B cell (primary cell): ENCODE results near the gene TNFRSF13B. TPM values are rescaled to one million over a fixed set of nuclear protein-coding genes. Genes with fewer than 3 reads are reported as not detected.

Experiments used
- ATAC-seq: fragments of 200-7000 bp; cut with Tn5 transposase; one replicate; pipeline ENCODE4 v1.10.0; 2021; ENCODE audit warnings: low read depth, mild to moderate bottlenecking, moderate number of reproducible peaks, moderate library complexity
- CTCF ChIA-PET: fragments of 350-600 bp; sonication (Branson Sonifier 250); formaldehyde crosslinking; loops from one replicate; lab custom pipeline; 2021; ENCODE audit warnings: antibody characterized with exemption, inconsistent platforms; lab: Charles Lee
- POLR2A ChIA-PET: fragments of 350-600 bp; sonication (Branson Sonifier 250); formaldehyde crosslinking; loops from one replicate; lab custom pipeline; 2021; ENCODE audit warnings: antibody characterized with exemption; lab: Charles Lee
- DNase-seq: peaks from one replicate; pipeline ENCODE4 v3.0.0; 2013
- H2AFZ ChIP-seq: 2 replicates; pipeline ENCODE4 v1.6.1; 2012; ENCODE audit warnings: mild to moderate bottlenecking, low read depth, low read length; ENCODE audit not compliant: insufficient read depth, poor library complexity, severe bottlenecking
- H3K27ac ChIP-seq, 2 donors: 1 replicate in 1 of 2; 2 replicates in 1 of 2; pipeline ENCODE4 v1.5.1; 2012 to 2013; ENCODE audit warnings: low read length in 2 of 2, mild to moderate bottlenecking in 2 of 2, moderate library complexity in 1 of 2
- H3K27me3 ChIP-seq, 4 experiments: fragments of 200-600 bp in 1 of 4; sonication (generic) in 1 of 4; replicated peaks in 1 of 4; 1 replicate in 2 of 4; 2 replicates in 2 of 4; pipeline versions ENCODE4 v1.6.1 to v1.7.0; 2013 to 2016; ENCODE audit warnings: low read length in 3 of 4, mild to moderate bottlenecking in 2 of 4, mixed read lengths in 1 of 4, moderate library complexity in 1 of 4; ENCODE audit not compliant: insufficient read depth in 4 of 4, control insufficient read depth in 3 of 4; ENCODE audit errors: control extremely low read depth in 1 of 4
- H3K36me3 ChIP-seq, 2 experiments: replicated peaks in 1 of 2; 1 replicate in 1 of 2; 2 replicates in 1 of 2; pipeline versions ENCODE4 v1.6.1 to v1.7.1; 2013; ENCODE audit warnings: low read length in 1 of 2; ENCODE audit not compliant: insufficient read depth in 2 of 2, control insufficient read depth in 1 of 2; ENCODE audit errors: control extremely low read depth in 1 of 2, extremely low read depth in 1 of 2
- H3K4me1 ChIP-seq, 2 donors: fragments of 200-600 bp in 1 of 2; sonication (generic) in 1 of 2; 1 replicate in 1 of 2; 2 replicates in 1 of 2; pipeline versions ENCODE4 v1.5.1 to v1.6.1; 2013 to 2017; ENCODE audit warnings: low read length in 2 of 2; ENCODE audit not compliant: control insufficient read depth in 2 of 2, insufficient read depth in 2 of 2
- H3K4me2 ChIP-seq: replicated peaks from 2 replicates; pipeline ENCODE3; 2012; ENCODE audit warnings: mild to moderate bottlenecking, low read depth, low read length; ENCODE audit not compliant: poor library complexity, severe bottlenecking
- H3K4me3 ChIP-seq, 5 experiments: fragments of 200-600 bp in 1 of 5; sonication (generic) in 1 of 5; 1 replicate in 3 of 5; 2 replicates in 2 of 5; pipeline versions ENCODE4 v1.5.1 to v1.7.0; 2011 to 2016; ENCODE audit warnings: low read length in 4 of 5, mild to moderate bottlenecking in 4 of 5, low read depth in 2 of 5, control low read depth in 1 of 5, moderate library complexity in 1 of 5; ENCODE audit not compliant: insufficient read depth in 1 of 5; ENCODE audit errors: control extremely low read depth in 1 of 5, extremely low read depth in 1 of 5
- H3K79me2 ChIP-seq: fragments of 200-600 bp; sonication (generic); one replicate; pipeline ENCODE4 v1.6.0; 2016; ENCODE audit warnings: low read length; ENCODE audit not compliant: control insufficient read depth, insufficient read depth
- H3K9ac ChIP-seq: fragments of 200-600 bp; sonication (generic); 2 replicates; pipeline ENCODE4 v1.6.1; 2017; ENCODE audit warnings: mild to moderate bottlenecking, low read length, moderate library complexity
- H3K9me3 ChIP-seq, 3 donors: one replicate each; pipeline versions ENCODE4 v1.6.1 to v1.7.1; 2013; ENCODE audit warnings: low read length in 2 of 3; ENCODE audit not compliant: control insufficient read depth in 2 of 3, insufficient read depth in 1 of 3; ENCODE audit errors: control extremely low read depth in 1 of 3
- H4K20me1 ChIP-seq: 2 replicates; pipeline ENCODE4 v1.6.0; 2012; ENCODE audit warnings: mild to moderate bottlenecking, low read length; ENCODE audit not compliant: insufficient read depth, control insufficient read depth, poor library complexity, severe bottlenecking
- H3K27ac Mint-ChIP-seq: one replicate; pipeline ENCODE4 v1.8.0; 2021; ENCODE audit warnings: mixed read lengths
- H3K27me3 Mint-ChIP-seq: one replicate; pipeline ENCODE4 v1.8.0; 2021; ENCODE audit warnings: mixed read lengths
- H3K4me1 Mint-ChIP-seq: one replicate; pipeline ENCODE4 v1.8.0; 2021; ENCODE audit warnings: mixed read lengths
- H3K4me3 Mint-ChIP-seq: one replicate; pipeline ENCODE4 v1.8.0; 2021; ENCODE audit warnings: mixed read lengths
- H3K9me3 Mint-ChIP-seq: one replicate; pipeline ENCODE4 v1.8.0; 2022; ENCODE audit warnings: mixed read lengths; ENCODE audit not compliant: insufficient read depth
- CTCF ChIP-seq: fragments of 200-600 bp; IDR thresholded peaks from one replicate; pipeline ENCODE4 v1.8.0; 2022; ENCODE audit warnings: antibody characterized with exemption, mild to moderate bottlenecking
- EZH2 ChIP-seq: IDR thresholded peaks from 2 replicates; pipeline ENCODE4 v1.6.1; 2012; ENCODE audit warnings: borderline replicate concordance, low read depth, mild to moderate bottlenecking, moderate library complexity, low read length; ENCODE audit not compliant: insufficient read depth, poor library complexity, severe bottlenecking
- WGBS: methylation state at CpG from one replicate; pipeline ENCODE4 v1.1.5; 2013; ENCODE audit warnings: missing lambda C conversion rate; ENCODE audit not compliant: insufficient coverage; 5-methylcytosine and 5-hydroxymethylcytosine counted together
- intact Hi-C: fragments of 100-400 bp; cut with micrococcal nuclease; formaldehyde crosslinking; loops from one replicate; pipeline ENCODE4 v1.10.0; 2022
- polyA plus RNA-seq: library from polyadenylated mRNA; depleted of rRNA; stranded (reverse); fragments of >200 nt; gene quantifications from 2 replicates; pipeline ENCODE4 v1.2.3, GENCODE V29; 2012
- total RNA-seq, 2 donors: library from RNA; stranded (reverse); fragments of 120-200 nt in 1 of 2; gene quantifications; 1 replicate in 1 of 2; 2 replicates in 1 of 2; pipeline versions ENCODE4 v1.2.3 to v1.2.4, GENCODE V29; 2013 to 2022

TNFRSF13B gene
- total and polyA plus RNA-seq, 2 donors (not counting 1 experiment from before 2014, with no cell fraction given) = 74.5 to 219 TPM

- no peaks in the 10 kb centered on the region for H3K9me3 ChIP-seq
- CTCF ChIA-PET = interaction anchor here (0.6 to 22.2 kb wide), 5 partner anchors 9 to 55 kb away, joined by 3 to 317 read pairs (median 5); no protein-coding TSS in a partner anchor
- H2AFZ ChIP-seq = peak overlapping the region; percentile 41
- intact Hi-C loops = no loop called here
- DNase-seq (no peak), ATAC-seq (no peak)
- peak overlapping the region; percentile 71 to 88 for H3K27ac ChIP-seq
- POLR2A ChIA-PET = interaction anchor here (1.0 to 5.7 kb wide), 4 partner anchors 14 to 305 kb away, joined by 3 to 69 read pairs (median 5); no protein-coding TSS in a partner anchor
- no peaks in the 10 kb centered on the region for H3K36me3 ChIP-seq
- H3K4me3 Mint-ChIP-seq = peak overlapping the region; percentile 91
- no peaks in the 10 kb centered on the region for H3K27me3 ChIP-seq
- peak overlapping the region; percentile 90 for H3K27ac Mint-ChIP-seq
- TF ChIP-seq EZH2 (no peak), CTCF (no peak)
- 57% methylated on average over 4 of the region's 6 CpGs for WGBS
- H3K4me3 ChIP-seq = peak overlapping the region in 1 of 5 experiments; percentile 42
- no peaks in the 10 kb centered on the region for H4K20me1 ChIP-seq
- H3K4me1 Mint-ChIP-seq = peaks cover 90% of the 10 kb centered on the region
- peaks cover 84 to 99% of the 10 kb centered on the region in 2 donors for H3K4me1 ChIP-seq
- no peak overlapping the region for H3K9ac ChIP-seq
- no peaks in the 10 kb centered on the region for H3K9me3 Mint-ChIP-seq
- H3K27me3 Mint-ChIP-seq = no peaks in the 10 kb centered on the region
- H3K79me2 ChIP-seq = peaks cover 34% of the 10 kb centered on the region
- H3K4me2 ChIP-seq = peak overlapping the region; percentile 72
These were observed 2.8 kb upstream of the TNFRSF13B start for GRCh38 chr17:16974569-16975276.
